Fibroblast of skin of right quadriceps (primary cell): Measurements from ENCODE around the gene PRRC2C.
"Not testable (repeated sequence)": the region's sequence is repeated elsewhere in the genome, so short reads cannot be mapped to it uniquely, and the experiment has no call there.

Experiments
- DNase-seq: peaks from one replicate; pipeline ENCODE4 v3.0.0-alpha.2; 2013

PRRC2C gene

DNA sequence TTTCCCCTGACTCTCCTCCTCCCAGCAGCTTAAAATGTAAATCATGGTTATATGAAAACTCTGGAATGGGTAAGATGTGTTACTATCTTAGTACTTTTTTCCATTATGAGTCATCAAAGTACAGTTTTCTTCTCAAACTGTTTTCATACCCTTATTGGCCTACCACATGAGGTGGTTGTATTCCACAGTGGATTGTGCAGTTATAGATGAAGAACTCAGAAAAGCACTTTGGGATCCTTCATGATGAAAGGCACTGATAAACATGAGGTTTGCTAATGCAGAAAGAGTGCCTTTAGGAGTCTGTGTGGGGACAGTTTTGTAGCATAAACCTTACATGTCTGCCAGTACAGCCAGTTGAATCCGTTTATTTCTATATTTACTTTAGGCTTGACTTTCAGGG is 104.7 kb downstream of the PRRC2C start:
- DNase-seq: peak; percentile 29

DNA sequence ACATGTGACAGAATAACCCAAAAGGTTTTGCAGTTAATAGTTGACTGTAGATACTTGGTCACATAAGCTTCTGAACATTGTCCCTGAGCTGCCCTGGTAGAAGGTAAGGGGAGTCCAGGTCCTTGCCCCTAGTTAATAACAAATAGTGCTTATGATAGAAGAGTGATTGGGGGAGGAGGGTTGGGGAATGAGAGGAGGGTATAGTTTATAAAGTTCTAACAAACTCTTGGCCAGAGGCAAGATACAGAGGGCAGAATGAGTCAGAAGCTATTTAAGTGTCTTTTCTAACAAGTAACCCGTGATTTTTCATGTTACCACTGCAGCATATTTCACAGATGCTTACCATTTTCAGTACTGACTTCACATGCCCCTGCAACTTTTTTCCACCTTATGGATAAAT is 110.0 kb downstream of the PRRC2C start:
- DNase-seq: no peak

DNA sequence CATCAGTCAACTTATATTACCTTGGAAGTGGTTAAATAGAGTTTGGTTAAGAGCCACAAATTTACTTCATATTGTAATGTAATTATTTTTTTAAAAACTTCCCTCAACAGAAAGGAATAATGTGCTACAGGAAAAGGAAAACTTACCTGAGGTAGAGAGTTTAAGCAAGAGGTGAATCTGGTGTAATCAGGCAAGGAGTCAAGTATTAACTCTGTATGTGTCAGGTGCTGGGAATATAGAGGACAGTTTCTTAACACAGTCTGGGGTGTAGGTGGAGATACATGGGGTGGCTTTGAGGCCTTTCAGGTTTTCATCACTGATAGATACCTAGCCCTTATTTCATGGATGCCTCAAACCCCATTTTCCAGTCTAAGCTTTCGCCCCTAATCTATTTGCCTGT is 110.8 kb downstream of the PRRC2C start:
- DNase-seq: no peak

DNA sequence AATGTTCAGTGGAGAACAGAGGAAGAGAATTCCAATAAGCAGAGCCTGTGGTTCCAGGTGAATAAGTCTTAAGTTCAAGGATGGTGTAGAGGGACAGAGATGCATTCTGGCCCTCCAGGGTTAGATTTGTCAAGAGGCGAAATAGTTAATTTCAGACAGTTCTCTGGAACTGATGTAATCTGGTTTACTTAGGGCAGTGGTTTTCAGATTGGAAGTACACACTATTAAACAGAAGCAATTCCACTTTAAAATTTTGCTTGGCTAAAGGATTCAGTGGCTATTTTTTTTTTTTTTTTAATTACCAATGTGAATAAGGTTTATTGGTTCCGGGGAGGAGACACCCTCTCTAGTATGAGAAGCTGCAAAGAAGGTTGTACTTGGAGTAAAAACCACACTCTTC is 111.4 kb downstream of the PRRC2C start:
- no peak for DNase-seq

DNA sequence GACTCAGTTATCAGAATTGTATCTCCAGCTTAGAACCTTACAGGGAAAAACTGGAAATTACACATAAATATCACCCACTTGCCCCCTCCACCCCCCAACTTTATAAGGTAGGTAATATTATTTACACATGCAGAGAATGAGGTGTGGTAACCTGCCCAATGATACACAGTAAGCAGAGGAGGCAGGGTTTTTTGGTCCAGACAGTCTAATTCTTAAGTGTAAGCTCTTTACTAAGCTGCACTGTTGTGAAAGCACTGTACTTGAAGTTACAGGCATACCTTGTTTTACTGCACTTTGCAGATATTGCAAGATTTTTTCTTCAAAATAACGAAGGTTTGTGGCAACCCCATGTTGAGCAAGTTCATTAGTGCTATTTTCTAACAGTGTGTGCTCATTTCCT is 111.9 kb downstream of the PRRC2C start:
- no peak for DNase-seq

DNA sequence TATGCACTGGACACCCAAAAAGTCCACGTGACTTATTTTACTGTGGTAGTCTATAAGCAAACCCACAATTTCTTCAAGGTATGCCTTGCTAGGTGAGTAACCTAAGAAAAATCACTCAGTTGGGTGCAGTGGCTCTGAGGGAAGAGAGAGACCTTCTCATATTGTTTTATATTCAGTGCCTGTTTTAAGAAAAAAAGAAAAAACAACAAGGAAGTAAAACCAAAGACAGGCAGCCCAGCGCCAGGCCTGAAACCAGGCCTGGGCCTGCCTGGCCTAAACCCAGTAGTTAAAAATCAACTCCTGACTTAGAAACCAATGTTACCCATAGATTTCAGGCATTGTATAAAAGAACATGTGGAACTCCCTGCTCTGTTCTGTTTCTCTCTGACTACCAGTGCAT is 115.0 kb downstream of the PRRC2C start:
- not testable (repeated sequence) for DNase-seq

DNA sequence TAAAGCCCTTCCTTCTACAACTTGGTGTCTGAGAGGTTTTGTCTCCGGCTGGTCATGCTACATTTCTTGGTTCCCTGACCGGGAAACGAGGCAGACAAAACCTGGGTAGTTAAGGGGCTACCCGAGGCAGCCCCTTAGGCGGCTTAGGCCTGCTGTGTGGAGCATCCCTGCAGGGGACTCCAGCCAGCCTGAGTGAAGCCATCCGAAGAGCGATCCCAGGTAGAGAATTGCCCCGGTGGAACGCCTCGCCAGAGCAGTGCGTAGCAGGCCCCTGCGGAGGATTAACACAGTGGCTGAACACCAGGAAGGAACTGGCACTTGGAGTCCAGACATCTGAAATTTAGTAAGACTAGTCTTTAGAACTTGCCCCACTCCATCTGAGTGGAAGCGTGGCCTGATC is 115.5 kb downstream of the PRRC2C start:
- DNase-seq: no peak

DNA sequence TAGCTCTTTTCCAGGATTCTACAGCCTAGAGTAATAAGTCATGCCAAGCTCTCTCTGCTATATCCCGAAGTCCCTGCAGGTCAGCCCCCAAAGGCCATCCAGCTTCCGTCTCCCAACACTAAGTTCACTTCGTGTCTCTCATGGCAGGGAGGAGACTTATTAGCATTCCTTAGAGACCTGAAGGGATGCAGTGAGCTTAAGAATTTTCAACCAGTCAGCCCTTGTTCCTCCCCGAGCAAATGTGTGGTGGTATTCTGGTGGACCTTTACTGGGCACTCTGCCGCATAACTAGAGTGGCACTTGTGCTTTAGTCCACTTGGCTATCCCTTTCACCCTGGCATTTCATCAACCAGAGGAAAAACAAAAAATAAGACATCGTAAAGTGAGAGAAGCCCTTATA is 117.7 kb downstream of the PRRC2C start:
- DNase-seq: not testable (repeated sequence)

DNA sequence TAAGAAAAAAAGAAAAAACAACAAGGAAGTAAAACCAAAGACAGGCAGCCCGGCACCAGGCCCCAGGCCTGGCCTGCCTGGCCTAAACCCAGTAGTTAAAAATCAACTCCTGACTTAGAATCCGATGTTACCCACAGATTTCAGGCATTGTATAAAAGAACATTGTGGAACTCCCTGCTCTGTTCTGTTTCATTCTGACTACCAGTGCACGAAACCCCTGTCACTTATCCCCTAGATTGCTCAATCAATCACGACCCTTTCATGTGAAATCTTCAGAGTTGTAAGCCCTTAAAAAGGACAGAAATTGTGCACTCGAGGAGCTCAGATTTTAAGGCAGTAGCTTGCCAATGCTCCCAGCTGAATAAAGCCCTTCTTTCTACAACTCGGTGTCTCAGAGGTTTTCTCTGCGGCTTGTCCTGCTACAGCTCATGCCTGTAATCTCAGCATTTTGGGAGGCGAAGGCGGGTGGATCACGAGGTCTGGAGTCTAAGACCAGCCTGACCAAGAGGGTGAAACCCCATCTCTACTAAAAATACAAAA is 121.1 kb downstream of the PRRC2C start:
- no peak for DNase-seq

DNA sequence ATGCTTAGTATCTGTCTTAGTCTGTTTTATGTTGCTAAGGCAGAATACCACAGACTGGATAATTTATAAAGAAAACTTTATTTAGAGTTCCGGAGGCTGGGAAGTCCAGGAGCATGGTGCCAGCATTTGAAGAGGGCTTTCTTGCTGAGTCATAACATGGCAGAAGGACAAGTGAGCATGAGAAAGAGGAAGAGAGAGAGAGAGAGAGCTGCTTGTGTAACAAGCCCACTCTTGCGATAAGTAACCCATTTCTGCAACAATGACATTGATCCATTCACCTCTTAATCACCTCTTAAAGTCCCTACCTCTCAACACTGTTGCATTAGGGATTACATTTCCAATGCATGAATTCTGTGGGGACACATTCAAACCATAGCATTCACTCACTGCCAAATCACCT is 125.1 kb downstream of the PRRC2C start:
- no peak for DNase-seq

DNA sequence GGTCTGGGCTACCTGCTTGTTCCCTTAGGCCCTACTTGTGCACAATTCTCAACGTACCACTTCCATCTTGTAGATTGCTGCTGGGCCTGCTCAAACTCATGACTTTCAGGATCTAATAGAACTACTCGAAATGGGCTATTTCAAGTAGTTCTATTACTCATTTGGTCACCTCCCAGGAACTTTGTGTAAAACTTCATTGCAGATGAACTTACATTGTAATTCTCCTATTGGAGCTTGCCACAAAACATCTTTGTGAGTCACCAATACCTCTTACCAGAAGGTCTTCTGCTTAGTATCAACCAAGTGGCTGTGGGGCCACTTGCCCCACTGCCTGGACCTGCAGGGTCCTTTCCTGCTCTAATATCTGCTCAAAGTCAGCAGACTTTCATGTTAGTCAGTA is 126.0 kb downstream of the PRRC2C start:
- DNase-seq: no peak

DNA sequence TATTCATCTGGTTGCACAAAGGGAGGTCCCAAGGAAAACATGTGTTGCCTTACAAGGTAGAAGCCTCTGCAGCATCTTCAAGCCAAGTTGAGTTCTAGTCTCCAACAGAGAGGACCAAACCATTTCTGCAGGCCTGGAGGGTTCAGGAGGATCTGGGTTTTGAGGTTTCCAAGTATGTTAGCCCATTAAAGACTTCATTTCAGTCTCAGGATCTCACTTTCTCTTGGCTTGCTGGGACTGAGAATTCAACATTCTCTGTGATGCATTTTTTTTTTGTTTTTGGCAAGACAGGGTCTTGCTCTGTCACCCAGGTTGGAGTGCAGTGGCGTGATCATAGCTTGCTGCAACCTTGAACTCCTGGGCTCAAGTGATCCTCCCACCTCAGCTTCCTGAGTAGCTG is 128.0 kb downstream of the PRRC2C start:
- DNase-seq: no peak

DNA sequence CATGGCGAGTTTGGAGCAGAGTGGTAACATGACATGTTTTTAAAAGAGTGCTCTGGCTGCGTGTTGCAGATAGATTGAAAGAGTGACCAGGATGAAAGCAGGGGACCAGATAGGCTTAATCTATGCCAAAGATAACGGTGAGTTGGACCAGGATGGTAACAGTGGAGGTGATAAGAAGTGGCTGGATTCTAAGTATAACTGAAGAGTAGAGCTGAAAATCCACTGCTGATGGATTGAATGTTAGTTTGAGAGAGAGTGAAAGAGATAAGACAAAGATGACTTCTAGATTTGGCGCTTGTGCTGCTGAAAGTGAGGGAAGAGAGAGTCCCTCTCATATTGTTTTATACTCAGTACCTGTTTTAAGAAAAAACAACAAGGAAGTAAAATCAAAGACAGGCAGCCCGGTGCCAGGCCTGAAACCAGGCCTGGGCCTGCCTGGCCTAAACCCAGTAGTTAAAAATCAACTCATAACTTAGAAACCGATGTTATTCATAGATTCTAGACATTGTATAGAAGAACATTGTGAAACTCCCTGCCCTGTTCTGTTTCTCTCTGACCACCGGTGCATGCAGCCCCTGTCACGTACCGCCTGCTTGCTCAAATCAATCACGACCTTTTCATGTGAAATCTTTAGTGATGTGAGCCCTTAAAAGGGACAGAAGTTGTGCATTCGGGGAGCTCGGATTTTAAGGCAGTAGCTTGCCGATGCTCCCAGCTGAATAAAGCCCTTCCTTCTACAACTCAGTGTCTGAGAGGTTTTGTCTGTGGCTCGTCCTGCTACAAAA is 130.0 kb downstream of the PRRC2C start:
- DNase-seq: not testable (repeated sequence)

DNA sequence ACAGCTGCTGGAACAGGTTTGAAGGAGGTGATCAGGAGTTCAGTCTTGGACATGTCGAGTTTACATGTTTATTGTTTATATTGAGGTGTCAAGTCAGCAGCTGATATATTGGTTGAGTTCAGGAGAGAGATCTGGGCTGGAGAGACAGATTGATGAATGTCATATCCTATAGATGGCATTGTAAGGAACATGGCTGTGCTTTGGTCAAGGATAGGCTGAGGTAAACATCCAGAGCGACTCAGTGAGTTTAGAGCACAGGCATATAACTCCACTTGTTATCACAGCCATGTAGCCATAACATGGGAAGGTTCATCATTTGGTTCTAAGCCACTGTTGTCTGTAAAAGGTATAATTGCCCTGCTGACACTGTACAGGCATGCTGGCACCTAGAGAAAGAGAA is 131.3 kb downstream of the PRRC2C start:
- no peak for DNase-seq

DNA sequence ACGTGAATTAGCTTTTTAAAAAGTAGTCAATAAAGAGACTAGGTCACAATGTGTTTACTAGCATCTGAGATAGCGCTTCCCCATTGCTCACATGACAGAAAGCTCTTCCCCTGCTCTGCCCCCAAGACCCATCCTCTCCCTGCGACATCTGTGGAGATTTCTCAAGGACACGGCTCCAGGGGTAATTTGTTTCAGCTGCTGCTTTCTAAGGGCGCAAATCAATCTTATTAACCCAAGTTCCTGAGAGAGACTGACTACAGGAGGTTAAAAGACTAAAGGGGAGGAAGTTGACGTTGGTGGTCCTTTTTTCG is 136.8 kb downstream of the PRRC2C start, which contains the start of gene MYOCOS:
MYOCOS (plus strand) TSS at position 92 of the 311 bp plus-strand sequence. CDS start 1,641 bp downstream, outside the sequence.
- no peak for DNase-seq

DNA sequence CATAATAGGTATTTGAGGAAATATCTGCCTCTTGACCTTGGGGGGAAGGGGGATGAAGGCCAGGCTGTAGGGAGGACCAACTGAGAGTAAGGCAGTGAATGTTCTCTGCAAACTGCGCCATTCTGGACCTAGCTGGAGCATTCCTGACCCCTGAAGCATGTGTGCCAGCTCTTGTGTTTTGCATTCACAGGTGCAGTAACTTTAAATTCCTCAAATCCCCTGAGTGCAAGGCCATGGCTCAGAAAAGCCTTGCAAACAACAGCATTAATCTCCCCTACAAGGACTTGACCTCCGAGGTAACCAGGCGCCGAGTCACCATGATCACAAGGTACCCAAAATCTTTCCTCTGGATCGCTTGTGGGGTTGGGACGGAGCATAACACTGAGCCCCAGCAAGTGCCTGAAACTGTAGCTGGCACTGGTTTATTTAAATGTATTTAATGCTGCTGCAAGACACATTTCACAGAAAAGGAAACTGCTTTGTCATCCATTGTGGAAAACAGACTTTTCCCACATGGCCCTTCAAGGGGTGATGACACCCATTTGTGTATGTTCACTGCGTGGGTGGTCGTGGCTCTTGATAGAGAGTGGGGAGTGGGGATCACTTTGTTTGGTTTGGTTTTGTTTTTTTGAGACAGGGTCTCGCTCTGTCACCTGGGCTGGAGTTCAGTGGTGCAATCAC is 138.5 kb downstream of the PRRC2C start:
- DNase-seq: no peak

DNA sequence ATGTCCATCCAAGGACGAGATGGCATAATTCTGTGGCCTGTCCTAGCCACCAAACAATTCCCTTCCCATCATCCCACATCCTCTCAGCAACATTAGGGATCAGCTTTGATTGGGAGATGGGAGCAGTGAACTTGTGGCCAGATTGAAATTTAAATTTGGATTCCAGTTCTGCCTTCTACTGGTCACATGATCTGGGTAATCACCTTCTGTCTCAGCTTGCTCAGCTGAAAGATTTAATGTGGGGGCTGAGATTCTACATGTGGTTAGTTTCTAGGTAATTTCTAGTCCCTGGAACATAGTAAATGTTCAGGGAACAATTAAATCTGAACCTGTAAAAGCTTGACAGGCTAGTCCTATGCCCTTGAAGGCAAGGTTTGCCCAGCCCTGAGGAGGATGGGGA is 139.9 kb downstream of the PRRC2C start:
- DNase-seq: no peak

DNA sequence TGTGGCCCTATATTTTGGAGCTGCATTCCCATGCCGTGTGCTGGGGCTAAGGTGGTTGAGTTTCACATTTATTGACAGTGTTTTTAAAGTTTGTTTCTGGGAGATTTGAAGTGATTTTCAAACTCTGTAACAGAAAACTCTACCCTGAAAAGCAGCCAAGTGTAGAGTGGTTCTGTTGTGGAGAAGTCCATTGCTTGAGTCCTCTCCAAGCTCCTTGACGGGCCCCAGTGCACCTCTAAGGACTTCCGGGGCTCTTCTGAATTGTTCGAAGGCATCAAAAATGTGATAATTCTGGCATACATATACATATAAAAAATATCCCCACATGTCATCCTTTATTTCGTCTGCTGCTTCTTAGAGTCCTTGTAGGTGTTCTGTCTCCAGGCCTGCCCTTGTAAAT is 141.7 kb downstream of the PRRC2C start:
- DNase-seq: no peak

DNA sequence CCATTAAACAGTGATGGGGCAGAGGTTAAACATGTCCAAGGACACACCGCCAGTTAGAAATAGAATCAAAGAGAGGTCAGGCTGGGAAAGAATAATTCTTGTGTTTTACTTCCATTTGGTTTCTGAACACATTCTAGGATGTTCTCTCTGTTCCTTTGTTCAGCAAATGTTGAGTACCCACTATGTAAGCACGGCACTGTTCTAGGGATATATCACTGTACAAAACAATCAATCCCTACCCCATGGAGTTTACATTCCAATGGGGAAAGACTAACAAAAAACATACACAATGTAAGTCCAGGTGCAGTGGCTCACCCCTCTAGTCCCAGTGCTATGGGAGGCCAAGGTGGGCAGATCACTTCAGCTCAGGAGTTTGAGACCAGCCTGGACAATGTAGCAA is 142.9 kb downstream of the PRRC2C start:
- no peak for DNase-seq

DNA sequence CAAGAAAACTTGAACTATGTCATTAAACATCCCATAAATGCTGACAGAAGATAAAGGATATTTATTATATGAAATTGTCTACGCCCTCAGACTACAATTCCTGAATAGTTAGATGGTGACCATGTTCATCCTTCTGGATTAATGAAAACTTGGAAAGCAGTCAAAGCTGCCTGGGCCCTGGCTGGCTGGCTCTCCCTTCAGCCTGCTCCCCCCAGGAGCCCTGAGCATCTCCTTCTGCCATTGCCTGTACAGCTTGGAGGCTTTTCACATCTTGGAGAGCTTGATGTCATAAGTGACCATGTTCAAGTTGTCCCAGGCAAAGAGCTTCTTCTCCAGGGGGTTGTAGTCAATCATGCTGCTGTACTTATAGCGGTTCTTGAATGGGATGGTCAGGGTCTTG is 150.3 kb downstream of the PRRC2C start:
- no peak for DNase-seq

DNA sequence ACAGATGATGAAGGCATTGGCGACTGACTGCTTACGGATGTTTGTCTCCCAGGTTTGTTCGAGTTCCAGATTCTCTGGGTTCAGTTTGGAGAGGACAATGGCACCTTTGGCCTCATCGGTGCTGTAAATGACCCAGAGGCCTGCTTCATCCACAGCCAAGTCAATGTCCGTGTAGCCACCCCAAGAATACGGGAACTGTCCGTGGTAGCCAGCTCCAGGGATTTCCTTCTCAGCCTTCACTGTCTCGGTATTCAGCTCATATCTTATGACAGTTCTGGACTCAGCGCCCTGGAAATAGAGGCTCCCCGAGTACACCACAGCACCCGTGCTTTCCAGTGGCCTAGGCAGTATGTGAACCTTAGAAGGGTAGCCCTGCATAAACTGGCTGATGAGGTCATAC is 150.8 kb downstream of the PRRC2C start:
- no peak for DNase-seq

DNA sequence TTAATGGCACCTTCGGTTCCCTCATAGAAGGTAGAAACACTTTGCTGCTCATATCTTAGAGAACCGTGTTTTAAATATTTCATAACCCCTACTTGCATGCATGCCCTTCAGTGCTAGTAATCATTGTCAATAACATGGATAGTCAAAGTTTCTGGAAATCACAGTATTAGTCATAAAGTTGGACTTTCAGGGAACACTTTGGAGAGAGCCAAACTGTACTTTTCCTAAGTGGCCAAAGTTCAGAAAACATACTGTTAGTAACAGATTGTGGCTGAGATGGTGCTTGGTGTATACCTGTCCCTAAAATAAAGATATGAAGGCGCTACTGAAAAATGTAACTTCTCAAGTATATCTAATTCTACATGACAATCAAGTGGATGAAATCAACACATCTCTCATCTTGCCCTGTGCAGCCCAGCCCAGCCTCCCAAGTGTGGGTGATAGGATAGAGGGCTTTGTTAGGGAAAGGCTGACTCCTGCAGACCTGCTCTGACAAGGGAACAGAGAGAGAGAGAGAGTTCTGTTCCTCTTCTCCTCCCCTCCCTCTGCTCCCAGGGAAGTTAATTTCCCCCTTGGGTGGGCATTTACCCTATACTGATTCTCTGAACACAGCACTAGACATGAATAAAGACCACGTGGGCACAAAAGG is 152.7 kb downstream of the PRRC2C start:
- no peak for DNase-seq

DNA sequence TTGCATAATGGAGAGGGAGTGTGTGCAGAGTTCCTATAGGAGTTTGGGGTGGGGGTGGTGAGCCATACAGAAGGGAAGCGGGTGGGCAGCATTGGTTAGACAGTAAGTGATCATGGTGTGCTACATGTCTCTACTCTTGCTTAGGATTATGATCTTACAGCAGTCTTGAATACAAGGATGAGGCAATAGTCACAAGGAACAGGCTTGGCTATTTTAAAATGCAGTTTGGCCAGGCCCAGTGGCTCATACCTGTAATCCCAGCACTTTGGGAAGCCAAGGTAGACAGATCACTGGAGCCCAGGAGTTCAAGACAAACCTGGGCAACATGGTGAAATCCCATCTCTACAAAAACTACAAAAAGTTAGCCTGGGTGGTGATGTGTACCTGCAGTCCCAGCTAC is 154.9 kb downstream of the PRRC2C start:
- no peak for DNase-seq
